BE2C (cell line): Measurements from ENCODE around the gene C10orf90.

Source experiments
- DNase-seq: peaks from one replicate; pipeline ENCODE4 v3.0.0-alpha.2; 2020
- H3K27me3 ChIP-seq: fragments of 250-450 bp; sonication (Bioruptor Pico); 2 replicates; pipeline ENCODE4 v1.5.1; 2020; ENCODE audit warnings: mild to moderate bottlenecking
- H3K36me3 ChIP-seq: fragments of 250-450 bp; sonication (Bioruptor Pico); 2 replicates; pipeline ENCODE4 v1.5.1; 2020; ENCODE audit warnings: mild to moderate bottlenecking
- H3K4me1 ChIP-seq: fragments of 250-450 bp; sonication (Bioruptor Pico); 2 replicates; pipeline ENCODE4 v1.5.1; 2020
- H3K4me3 ChIP-seq: 2 replicates; pipeline ENCODE4 v1.5.1; 2011; ENCODE audit warnings: low read depth, low read length
- H3K9me3 ChIP-seq: fragments of 250-450 bp; sonication (Bioruptor Pico); 2 replicates; pipeline ENCODE4 v1.5.1; 2020
- CTCF ChIP-seq: IDR thresholded peaks from 2 replicates; pipeline ENCODE4 v1.5.1; 2012; ENCODE audit warnings: mild to moderate bottlenecking, low read depth, low read length

The C10orf90 gene

GRCh38 chr10:126593968-126594701 is 76.4 kb downstream of the C10orf90 start:
- TF ChIP-seq CTCF: no peak
- Histone ChIP-seq H3K9me3 (no peaks in the 10 kb centered on the region), H3K36me3 (no peaks in the 10 kb centered on the region), H3K4me3 (no peak overlapping the region), H3K27me3 (no peaks in the 10 kb centered on the region), H3K4me1 (no peaks in the 10 kb centered on the region)
- DNase-seq: no peak

- no peak for TF ChIP-seq CTCF
- Histone ChIP-seq H3K4me1 (no peaks in the 10 kb centered on the region), H3K27me3 (no peaks in the 10 kb centered on the region), H3K36me3 (no peaks in the 10 kb centered on the region), H3K9me3 (no peaks in the 10 kb centered on the region), H3K4me3 (no peak overlapping the region)
- DNase-seq: no peak
Observed at GRCh38 chr10:126592901-126593300, 77.6 kb downstream of the C10orf90 start.

GRCh38 chr10:126588024-126588423 is 82.5 kb downstream of the C10orf90 start:
- Histone ChIP-seq H3K36me3 (no peaks in the 10 kb centered on the region), H3K27me3 (no peaks in the 10 kb centered on the region), H3K9me3 (no peaks in the 10 kb centered on the region), H3K4me3 (no peak overlapping the region), H3K4me1 (no peaks in the 10 kb centered on the region)
- no peak for TF ChIP-seq CTCF
- no peak for DNase-seq

DNA sequence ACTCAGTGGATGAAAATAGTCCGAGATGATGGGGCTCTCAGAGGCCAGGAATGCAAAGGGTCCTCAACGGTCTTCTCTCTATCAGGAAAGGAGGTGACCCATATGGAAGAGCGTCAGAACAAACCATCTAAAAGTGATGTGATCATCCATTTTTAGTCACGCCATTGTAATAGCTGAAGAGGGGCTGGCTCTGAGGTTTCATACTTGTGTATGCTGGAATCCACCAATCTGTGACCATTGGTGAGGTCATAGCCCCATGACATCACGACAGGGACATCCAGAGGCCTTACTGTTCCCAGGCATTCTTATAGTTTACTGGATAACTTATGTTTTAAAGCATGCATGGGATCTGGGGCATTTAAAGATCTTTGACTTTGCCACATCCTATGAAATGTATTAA is 83.6 kb downstream of the C10orf90 start:
- no peak for TF ChIP-seq CTCF
- Histone ChIP-seq H3K27me3 (no peaks in the 10 kb centered on the region), H3K36me3 (no peaks in the 10 kb centered on the region), H3K4me1 (no peaks in the 10 kb centered on the region), H3K4me3 (no peak overlapping the region), H3K9me3 (no peaks in the 10 kb centered on the region)
- no peak for DNase-seq

DNA sequence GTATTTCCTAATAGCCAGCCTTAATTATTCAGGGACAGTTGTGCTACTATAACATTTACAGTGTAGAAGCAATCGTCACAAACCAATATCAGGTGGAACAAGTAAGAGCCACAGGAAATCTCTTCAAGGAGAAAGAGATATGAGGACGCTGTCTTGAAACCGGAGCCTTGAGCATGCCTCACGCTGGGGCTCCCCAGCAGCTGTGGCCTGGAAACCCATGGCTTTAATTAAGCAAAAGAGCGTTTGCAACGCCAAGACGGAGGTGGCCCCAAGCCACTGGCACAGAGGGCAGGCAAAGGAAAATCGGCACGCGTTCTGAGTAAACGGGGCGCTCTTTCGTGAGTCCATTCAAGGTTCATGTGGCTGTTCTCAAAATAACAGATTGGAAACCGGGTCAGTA is 84.4 kb downstream of the C10orf90 start:
- Histone ChIP-seq H3K9me3 (no peaks in the 10 kb centered on the region), H3K27me3 (no peaks in the 10 kb centered on the region), H3K4me1 (no peaks in the 10 kb centered on the region), H3K36me3 (no peaks in the 10 kb centered on the region), H3K4me3 (no peak overlapping the region)
- TF ChIP-seq CTCF: no peak
- no peak for DNase-seq

DNA sequence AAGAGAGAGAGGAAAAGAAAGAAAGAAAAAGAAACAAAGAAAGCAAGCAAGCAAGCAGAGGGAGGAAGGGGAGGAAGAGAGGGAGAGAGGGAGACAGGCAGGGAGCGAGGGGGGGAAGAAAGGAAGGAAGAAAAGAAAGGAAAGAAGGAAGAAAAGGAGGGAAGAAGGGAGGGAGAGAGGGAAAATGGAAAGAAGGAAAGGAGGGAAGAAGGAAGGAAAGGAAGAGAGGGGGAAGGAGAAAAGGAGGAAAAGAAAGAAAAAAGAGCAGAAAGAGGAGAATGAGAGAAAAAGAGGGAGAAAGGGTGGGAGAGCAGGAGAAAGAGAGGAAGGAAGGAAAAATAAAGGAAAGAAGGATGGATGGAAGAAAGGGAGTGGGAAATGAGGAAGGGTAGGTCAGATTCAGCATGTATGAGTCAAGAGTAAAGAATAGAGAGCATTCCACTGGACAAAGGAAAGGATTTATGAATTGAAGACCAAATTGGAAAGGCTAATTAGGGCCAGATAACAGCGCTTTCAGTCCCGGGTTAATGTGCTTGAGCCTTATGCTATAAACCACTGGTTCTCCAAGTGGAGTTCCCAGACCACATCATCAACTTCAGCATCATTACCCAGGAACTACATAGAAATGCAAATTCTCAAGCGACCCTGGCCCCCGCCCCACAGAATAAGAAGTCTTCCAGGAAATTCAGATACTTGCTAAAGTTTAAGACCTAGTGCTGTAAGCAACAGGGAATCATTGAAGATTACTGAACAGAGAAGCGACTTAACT is 85.1 kb downstream of the C10orf90 start:
- no peak for DNase-seq
- no peak for TF ChIP-seq CTCF
- no peaks in the 10 kb centered on the region for H3K4me1 ChIP-seq
- H3K36me3 ChIP-seq: no peaks in the 10 kb centered on the region
- H3K27me3 ChIP-seq: no peaks in the 10 kb centered on the region
- H3K4me3 ChIP-seq: no peak overlapping the region
- H3K9me3 ChIP-seq: no peaks in the 10 kb centered on the region
